Neural progenitor cell (in vitro differentiated cells): ENCODE data around the gene GINS1.

Experiments
- CTCF ChIP-seq: fragments of 200-600 bp; sonication (generic); IDR thresholded peaks from 2 replicates; pipeline ENCODE4 v1.5.1; 2017; ENCODE audit warnings: antibody characterized with exemption, mild to moderate bottlenecking
- EZH2 ChIP-seq: fragments of 200-600 bp; sonication (generic); IDR thresholded peaks from 2 replicates; pipeline ENCODE4 v1.6.1; 2017; ENCODE audit warnings: antibody characterized with exemption, mild to moderate bottlenecking, moderate library complexity

- no peak for TF ChIP-seq EZH2
- no peak for TF ChIP-seq CTCF
Measured at GRCh38 chr20:25394996-25395395, 12.5 kb upstream of the GINS1 start.
